ENCODE data around the gene FAM89B.

GRCh38 chr11:65553301-65554001, 18.9 kb upstream of the FAM89B start:
- no peak for TF ChIP-seq CTCF (IDR thresholded peaks at IDR 0.05)
- TF ChIP-seq POLR2A (IDR thresholded peaks at IDR 0.05): no peak
